HepG2 (cell line): ENCODE data around the gene ARHGAP21.

Source experiments
- KDM5B ChIP-seq: sonication (generic); formaldehyde crosslinking; IDR thresholded peaks from 2 replicates; pipeline ENCODE4 v1.4.0; 2020; ENCODE audit warnings: missing genetic modification reagents, mild to moderate bottlenecking, borderline replicate concordance
- TRIM24 ChIP-seq: sonication (generic); formaldehyde crosslinking; IDR thresholded peaks from 2 replicates; pipeline ENCODE4 v1.8.0; 2022; ENCODE audit warnings: mild to moderate bottlenecking, missing genetic modification reagents
- ZNF230 ChIP-seq: sonication (generic); formaldehyde crosslinking; IDR thresholded peaks from 2 replicates; pipeline ENCODE4 v1.4.0; 2020; ENCODE audit warnings: mild to moderate bottlenecking, missing genetic modification reagents
- ZNF24 ChIP-seq: fragments of 450-650 bp; IDR thresholded peaks from 2 replicates; pipeline ENCODE4 v1.6.1; 2017; ENCODE audit warnings: antibody characterized with exemption, mild to moderate bottlenecking
- TF ChIP-seq, protein P1 (sequence below): sonication (generic); IDR thresholded peaks from 2 replicates; pipeline ENCODE4 v1.6.1; 2016; ENCODE audit warnings: low read depth, borderline replicate concordance
- TF ChIP-seq, protein P2 (sequence below): sonication (generic); formaldehyde crosslinking; IDR thresholded peaks from 2 replicates; pipeline ENCODE4 v1.5.0; 2020; ENCODE audit warnings: mild to moderate bottlenecking, missing genetic modification reagents, moderate library complexity
- TF ChIP-seq, protein P3 (sequence below): IDR thresholded peaks from 2 replicates; pipeline ENCODE4 v1.6.1; 2012; ENCODE audit warnings: inconsistent platforms

DNA sequence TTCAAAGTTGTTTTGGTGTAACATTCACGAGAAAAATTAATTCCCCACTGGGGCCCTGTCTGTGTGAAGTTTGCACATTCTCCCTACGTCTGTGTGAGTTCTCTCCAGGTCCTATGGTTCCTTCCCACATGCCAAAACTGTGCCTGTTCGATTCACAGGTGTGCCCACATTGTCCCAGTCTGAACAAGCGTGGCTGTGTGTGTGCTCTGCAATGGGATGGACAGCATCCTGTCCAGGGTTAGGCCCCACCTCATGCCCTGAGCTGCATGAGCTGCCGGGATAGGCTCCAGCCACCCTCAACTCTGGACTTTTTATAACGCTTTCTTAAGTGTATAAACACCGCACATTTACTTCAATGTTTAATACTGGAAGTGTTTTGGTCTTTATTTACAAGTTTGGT, 55.4 kb downstream of the ARHGAP21 start:
- TF ChIP-seq, protein P1, sequence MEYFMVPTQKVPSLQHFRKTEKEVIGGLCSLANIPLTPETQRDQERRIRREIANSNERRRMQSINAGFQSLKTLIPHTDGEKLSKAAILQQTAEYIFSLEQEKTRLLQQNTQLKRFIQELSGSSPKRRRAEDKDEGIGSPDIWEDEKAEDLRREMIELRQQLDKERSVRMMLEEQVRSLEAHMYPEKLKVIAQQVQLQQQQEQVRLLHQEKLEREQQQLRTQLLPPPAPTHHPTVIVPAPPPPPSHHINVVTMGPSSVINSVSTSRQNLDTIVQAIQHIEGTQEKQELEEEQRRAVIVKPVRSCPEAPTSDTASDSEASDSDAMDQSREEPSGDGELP, result no peak
- TF ChIP-seq, protein P2, sequence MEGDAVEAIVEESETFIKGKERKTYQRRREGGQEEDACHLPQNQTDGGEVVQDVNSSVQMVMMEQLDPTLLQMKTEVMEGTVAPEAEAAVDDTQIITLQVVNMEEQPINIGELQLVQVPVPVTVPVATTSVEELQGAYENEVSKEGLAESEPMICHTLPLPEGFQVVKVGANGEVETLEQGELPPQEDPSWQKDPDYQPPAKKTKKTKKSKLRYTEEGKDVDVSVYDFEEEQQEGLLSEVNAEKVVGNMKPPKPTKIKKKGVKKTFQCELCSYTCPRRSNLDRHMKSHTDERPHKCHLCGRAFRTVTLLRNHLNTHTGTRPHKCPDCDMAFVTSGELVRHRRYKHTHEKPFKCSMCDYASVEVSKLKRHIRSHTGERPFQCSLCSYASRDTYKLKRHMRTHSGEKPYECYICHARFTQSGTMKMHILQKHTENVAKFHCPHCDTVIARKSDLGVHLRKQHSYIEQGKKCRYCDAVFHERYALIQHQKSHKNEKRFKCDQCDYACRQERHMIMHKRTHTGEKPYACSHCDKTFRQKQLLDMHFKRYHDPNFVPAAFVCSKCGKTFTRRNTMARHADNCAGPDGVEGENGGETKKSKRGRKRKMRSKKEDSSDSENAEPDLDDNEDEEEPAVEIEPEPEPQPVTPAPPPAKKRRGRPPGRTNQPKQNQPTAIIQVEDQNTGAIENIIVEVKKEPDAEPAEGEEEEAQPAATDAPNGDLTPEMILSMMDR, result no peak
- no peak for TF ChIP-seq KDM5B
- TF ChIP-seq ZNF230 (CRISPR knock-in tag), result no peak
- TF ChIP-seq TRIM24 (CRISPR knock-in tag), result no peak
- TF ChIP-seq, protein P3, sequence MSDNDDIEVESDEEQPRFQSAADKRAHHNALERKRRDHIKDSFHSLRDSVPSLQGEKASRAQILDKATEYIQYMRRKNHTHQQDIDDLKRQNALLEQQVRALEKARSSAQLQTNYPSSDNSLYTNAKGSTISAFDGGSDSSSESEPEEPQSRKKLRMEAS, result no peak
- no peak for TF ChIP-seq ZNF24
